Measurements from ENCODE around the gene HPD. TPM values are rescaled to one million over a fixed set of nuclear protein-coding genes. Genes with fewer than 3 reads are reported as not detected.
A peak's percentile ranks its signal among the peaks of the same experiment; 100 is the strongest.

The HPD gene
- total RNA-seq, 4 donors from 2014 or later: 1.4 TPM; not detected in 3

GRCh38 chr12:121839106-121839992, 19.3 kb downstream of the HPD start:
- DNase-seq (ENCODE audit: low spot score in 2 of 2): peak; percentile 99
- Histone ChIP-seq H3K9me3 (no peaks in the 10 kb centered on the region), H3K4me1 (peaks cover 12% of the 10 kb centered on the region), H3K4me3 (peak overlapping the region; percentile 61), H3K27me3 (no peaks in the 10 kb centered on the region), H3K36me3 (no peaks in the 10 kb centered on the region), H3K27ac (peak overlapping the region; percentile 48)
- peak in 1 of 2 donors; percentile 29 for TF ChIP-seq POLR2A (IDR thresholded peaks at IDR 0.05)
- TF ChIP-seq CTCF (IDR thresholded peaks at IDR 0.05): peak; percentile 36 to 55
- TF ChIP-seq EP300 (IDR thresholded peaks at IDR 0.05): no peak
- whole genome bisulfite sequencing: 11% methylated on average over 50 of the region's 53 CpGs

DNA sequence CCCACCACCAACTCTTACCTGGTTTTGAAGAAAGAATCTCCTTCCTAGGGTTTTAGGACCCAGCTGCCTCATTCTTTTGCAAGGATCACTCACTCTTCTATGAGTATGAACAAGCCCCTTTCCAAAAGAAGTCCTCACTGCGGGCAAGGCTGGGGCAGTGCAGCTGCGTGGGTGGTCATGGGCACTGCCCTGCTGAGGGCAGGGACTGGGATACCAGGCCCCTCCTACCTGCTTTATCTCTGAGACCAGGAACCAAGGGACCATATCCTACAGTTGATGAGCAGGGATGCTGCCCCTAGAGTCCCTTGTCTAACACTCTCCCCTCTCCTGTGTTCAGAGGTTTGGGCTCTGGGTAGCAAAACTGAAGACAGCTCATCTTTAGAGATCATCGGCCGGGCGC, 20.5 kb downstream of the HPD start:
- TF ChIP-seq POLR2A (IDR thresholded peaks at IDR 0.05) (no peak), POLR2AphosphoS5 (IDR thresholded peaks at IDR 0.05) (no peak), CTCF (IDR thresholded peaks at IDR 0.05) (no peak), EP300 (IDR thresholded peaks at IDR 0.05) (no peak)
- Histone ChIP-seq H3K4me3 (no peak overlapping the region), H3K27ac (no peak overlapping the region), H3K4me1 (peaks cover 12% of the 10 kb centered on the region), H3K36me3 (no peaks in the 10 kb centered on the region), H3K27me3 (no peaks in the 10 kb centered on the region), H3K9me3 (no peaks in the 10 kb centered on the region)
- 78% methylated on average over 5 of the region's 5 CpGs for WGBS
- no peak for DNase-seq (ENCODE audit: low spot score in 2 of 2)

DNA sequence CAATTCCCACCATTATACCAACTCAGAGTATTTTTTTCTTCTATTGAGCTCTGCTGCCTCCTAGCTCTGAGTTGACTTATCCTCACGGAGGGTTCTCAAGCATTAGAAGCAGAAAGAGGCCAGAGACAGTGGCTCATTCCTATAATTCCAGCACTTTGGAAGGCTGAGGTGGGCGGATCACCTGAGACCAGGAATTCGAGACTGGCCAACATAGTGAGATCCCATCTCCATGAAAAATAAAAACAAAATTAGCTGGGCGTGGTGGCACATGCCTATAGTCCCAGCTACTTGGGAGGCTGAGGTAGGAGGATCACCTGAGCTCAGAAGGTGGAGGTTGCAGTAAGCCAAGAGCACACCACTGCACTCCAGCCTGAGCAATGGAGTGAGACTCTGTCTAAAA, 21.0 kb downstream of the HPD start:
- no peak for DNase-seq (ENCODE audit: low spot score in 2 of 2)
- no peaks in the 10 kb centered on the region for H3K36me3 ChIP-seq
- H3K9me3 ChIP-seq: no peaks in the 10 kb centered on the region
- H3K4me1 ChIP-seq: peaks cover 12% of the 10 kb centered on the region
- TF ChIP-seq POLR2AphosphoS5 (IDR thresholded peaks at IDR 0.05): no peak
- no peak for TF ChIP-seq CTCF (IDR thresholded peaks at IDR 0.05)
- TF ChIP-seq EP300 (IDR thresholded peaks at IDR 0.05): no peak
- TF ChIP-seq POLR2A (IDR thresholded peaks at IDR 0.05): no peak
- no peak overlapping the region for H3K4me3 ChIP-seq
- 79% methylated on average over 4 of the region's 4 CpGs for WGBS
- H3K27me3 ChIP-seq: no peaks in the 10 kb centered on the region
- no peak overlapping the region for H3K27ac ChIP-seq

GRCh38 chr12:121831571-121832245, 27.0 kb downstream of the HPD start:
- no peak for DNase-seq (ENCODE audit: low spot score in 2 of 2)
- H3K9me3 ChIP-seq: no peaks in the 10 kb centered on the region
- no peak overlapping the region for H3K4me3 ChIP-seq
- no peaks in the 10 kb centered on the region for H3K27me3 ChIP-seq
- H3K36me3 ChIP-seq: peaks cover 55% of the 10 kb centered on the region
- WGBS: 90% methylated on average over 19 of the region's 19 CpGs
- no peaks in the 10 kb centered on the region for H3K4me1 ChIP-seq
- H3K27ac ChIP-seq: no peak overlapping the region
- TF ChIP-seq EP300 (IDR thresholded peaks at IDR 0.05): no peak
- no peak for TF ChIP-seq CTCF (IDR thresholded peaks at IDR 0.05)
- TF ChIP-seq POLR2A (IDR thresholded peaks at IDR 0.05): no peak
- no peak for TF ChIP-seq POLR2AphosphoS5 (IDR thresholded peaks at IDR 0.05)

- H3K36me3 ChIP-seq: peaks cover 59% of the 10 kb centered on the region
- no peaks in the 10 kb centered on the region for H3K4me1 ChIP-seq
- no peak overlapping the region for H3K4me3 ChIP-seq
- no peaks in the 10 kb centered on the region for H3K9me3 ChIP-seq
- WGBS: 87% methylated on average over 23 of the region's 29 CpGs
- H3K27me3 ChIP-seq: no peaks in the 10 kb centered on the region
- DNase-seq (ENCODE audit: low spot score in 2 of 2): no peak
- no peak overlapping the region for H3K27ac ChIP-seq
- TF ChIP-seq POLR2A (IDR thresholded peaks at IDR 0.05) (no peak), POLR2AphosphoS5 (IDR thresholded peaks at IDR 0.05) (no peak), EP300 (IDR thresholded peaks at IDR 0.05) (no peak), CTCF (IDR thresholded peaks at IDR 0.05) (no peak)
These were observed 27.9 kb downstream of the HPD start for GRCh38 chr12:121830588-121831265.
